ENCODE data around the gene ASPG. TPM values are rescaled to one million over a fixed set of nuclear protein-coding genes. Genes with fewer than 3 reads are reported as not detected.

The ASPG gene
- total RNA-seq, 4 donors from 2014 or later = 1.5 to 2.0 (median 1.9) TPM; not detected in 1

- no peak for TF ChIP-seq CTCF (IDR thresholded peaks at IDR 0.05)
- ATAC-seq (ENCODE audit: low FRiP score) (no peak), DNase-seq (ENCODE audit: low spot score) (no peak)
These were observed 44.1 kb downstream of the ASPG start for GRCh38 chr14:104129556-104129955.

- DNase-seq (ENCODE audit: low spot score) = no peak
- ATAC-seq (ENCODE audit: low FRiP score) = no peak
- no peak for TF ChIP-seq CTCF (IDR thresholded peaks at IDR 0.05)
These were observed 45.6 kb downstream of the ASPG start for GRCh38 chr14:104130974-104131651.

- DNase-seq (ENCODE audit: low spot score) = no peak
- no peak for TF ChIP-seq CTCF (IDR thresholded peaks at IDR 0.05)
- no peak for ATAC-seq (ENCODE audit: low FRiP score)
These were observed 46.6 kb downstream of the ASPG start for GRCh38 chr14:104131968-104132732.

- no peak for TF ChIP-seq CTCF (IDR thresholded peaks at IDR 0.05)
- no peak for DNase-seq (ENCODE audit: low spot score)
- no peak for ATAC-seq (ENCODE audit: low FRiP score)
These were observed 47.5 kb downstream of the ASPG start for GRCh38 chr14:104132981-104133380.

- DNase-seq (ENCODE audit: low spot score) (no peak), ATAC-seq (ENCODE audit: low FRiP score) (no peak)
- no peak for TF ChIP-seq CTCF (IDR thresholded peaks at IDR 0.05)
These were observed 48.0 kb downstream of the ASPG start for GRCh38 chr14:104133496-104133895.

GRCh38 chr14:104134061-104134965 lies 48.8 kb downstream of the ASPG start:
- TF ChIP-seq CTCF (IDR thresholded peaks at IDR 0.05) = no peak
- ATAC-seq (ENCODE audit: low FRiP score) (no peak), DNase-seq (ENCODE audit: low spot score) (no peak)

All from omental fat pad (tissue), 4 donors.